ENCODE data around the gene ARID3A.

ARID3A gene

DNA sequence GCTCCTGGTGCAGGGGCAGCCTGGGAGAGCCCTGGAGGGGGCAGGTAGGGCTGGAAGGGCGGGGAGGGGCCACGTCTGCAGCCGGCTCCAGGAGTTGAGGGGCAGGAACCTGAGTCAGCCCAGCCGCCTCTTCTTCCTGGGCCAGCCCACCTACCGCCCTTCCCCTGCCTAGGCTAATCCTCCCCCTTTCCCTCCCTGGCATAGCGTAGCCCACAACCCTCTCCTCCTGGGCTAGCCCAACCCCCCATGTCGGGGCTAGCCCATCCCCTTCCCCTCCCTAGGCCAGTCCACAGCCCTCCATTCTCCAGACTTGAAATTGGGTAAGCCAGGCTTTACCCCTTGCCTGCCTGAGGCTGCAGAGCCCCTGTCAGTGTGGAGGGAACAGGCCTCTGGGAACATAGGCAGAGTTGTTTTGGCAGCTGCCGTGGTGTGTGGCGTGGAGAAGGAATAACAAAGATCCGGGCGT is 37.7 kb downstream of the ARID3A start:
- DNase-seq (ENCODE audit: low spot score) = no peak

DNA sequence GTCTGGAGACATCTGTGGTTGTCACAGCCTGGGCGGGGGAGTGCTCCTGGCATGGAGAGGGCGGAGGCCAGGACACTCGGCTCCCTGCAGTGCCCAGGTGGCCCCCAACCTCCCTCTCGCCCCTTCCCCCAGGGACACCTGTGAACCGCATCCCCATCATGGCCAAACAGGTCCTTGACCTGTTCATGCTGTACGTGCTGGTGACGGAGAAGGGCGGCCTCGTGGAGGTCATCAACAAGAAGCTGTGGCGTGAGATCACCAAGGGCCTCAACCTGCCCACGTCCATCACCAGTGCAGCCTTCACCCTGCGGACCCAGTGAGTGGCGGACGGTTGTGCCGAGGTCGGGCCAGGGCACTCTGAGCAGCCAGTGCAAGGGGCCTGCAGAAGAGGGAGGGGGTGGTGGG is 38.3 kb downstream of the ARID3A start:
- DNase-seq (ENCODE audit: low spot score) = no peak

DNA sequence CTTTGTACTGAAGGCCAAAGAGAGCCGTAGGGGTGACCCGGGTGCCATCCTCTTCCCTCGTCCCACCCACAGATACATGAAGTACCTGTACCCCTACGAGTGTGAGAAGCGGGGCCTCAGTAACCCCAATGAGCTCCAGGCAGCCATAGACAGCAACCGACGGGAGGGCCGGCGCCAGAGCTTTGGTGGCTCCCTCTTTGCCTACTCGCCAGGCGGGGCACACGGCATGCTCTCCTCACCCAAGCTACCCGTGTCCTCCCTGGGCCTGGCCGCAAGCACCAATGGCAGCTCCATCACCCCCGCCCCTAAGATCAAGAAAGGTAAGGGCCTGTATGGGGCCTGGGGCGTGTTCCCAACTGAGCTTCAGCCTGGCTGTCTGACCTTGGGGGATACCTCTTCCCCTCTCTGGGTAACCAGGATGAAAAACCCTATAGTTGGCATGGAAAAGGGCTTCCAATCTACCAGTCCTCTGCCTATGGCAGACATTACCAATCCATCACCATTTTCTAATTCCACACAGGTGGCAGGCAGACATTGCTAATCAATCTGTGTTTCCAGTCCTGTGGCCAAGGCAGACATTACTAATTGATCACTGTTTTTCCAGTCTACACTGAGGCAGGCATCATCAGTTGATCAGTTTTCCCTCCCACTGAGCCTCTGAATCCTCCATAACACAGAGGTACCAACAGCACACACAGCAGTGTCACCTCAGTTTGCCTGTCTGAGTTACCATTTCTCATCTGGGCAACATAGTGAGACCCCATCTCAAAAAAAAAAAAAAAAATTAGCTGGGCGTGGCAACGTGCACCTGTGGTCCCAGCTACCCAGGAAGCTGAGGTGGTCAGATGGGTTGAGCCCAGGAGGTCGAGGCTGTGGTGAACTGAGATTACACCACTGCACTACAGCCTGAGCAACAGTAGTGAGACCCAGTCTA is 39.2 kb downstream of the ARID3A start:
- DNase-seq (ENCODE audit: low spot score) = no peak

DNA sequence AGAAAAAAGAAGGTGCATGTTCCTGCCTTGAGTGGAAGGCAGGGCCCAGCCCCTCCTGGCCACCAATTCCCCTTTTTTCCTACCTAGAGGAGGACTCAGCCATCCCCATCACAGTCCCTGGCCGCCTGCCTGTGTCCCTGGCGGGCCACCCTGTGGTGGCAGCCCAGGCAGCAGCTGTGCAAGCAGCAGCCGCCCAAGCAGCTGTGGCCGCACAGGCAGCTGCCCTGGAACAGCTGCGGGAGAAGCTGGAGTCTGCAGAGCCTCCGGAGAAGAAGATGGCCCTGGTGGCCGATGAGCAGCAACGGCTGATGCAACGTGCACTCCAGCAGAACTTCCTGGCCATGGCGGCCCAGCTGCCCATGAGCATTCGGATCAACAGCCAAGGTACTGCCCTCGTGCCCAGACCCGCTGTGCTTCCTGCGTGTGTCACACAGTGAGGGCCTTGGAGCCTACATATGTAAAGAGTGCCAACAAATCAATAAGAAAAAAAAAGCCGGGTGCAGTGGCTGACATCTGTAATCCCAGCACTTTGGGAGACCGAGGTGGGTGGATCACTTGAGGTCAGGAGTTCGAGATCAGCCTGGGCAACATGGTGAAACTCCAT is 40.8 kb downstream of the ARID3A start:
- no peak for DNase-seq (ENCODE audit: low spot score)

DNA sequence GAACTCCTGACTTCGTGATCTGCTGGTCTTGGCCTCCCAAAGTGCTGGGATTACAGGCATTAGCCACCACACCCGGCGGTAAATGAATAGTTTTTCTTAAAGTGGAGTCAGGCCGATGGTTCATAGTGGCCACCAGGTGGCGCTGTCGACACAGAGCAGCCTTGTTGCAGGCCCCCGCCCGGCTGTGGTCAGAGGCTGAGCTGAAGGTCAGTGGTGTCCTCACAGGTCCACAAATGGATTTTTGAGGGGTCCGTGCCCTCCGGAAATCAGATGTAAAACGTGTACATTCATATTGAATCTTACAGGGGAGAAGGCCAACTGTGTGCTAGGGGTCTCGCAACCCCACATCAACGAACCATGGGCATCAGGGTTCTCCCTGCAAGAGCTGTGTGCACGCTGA is 44.9 kb downstream of the ARID3A start:
- DNase-seq (ENCODE audit: low spot score) = no peak

DNA sequence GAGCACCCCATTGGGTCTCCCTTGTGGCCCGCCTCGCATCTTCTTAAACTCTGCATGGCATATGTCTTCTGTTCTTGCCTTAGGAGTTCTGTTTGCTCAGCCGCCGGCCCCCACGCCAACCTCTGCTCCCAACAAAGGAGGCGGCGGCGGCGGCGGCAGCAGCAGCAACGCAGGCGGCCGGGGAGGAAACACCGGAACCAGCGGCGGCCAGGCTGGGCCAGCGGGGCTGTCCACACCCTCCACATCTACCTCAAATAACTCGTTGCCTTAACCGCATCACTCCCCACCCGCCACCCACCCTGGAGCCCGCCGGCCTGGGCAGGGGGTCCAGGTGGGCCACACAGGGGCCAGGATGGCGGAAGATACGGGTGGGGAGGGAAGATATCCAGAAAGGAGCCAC is 46.0 kb downstream of the ARID3A start:
- no peak for DNase-seq (ENCODE audit: low spot score)

DNA sequence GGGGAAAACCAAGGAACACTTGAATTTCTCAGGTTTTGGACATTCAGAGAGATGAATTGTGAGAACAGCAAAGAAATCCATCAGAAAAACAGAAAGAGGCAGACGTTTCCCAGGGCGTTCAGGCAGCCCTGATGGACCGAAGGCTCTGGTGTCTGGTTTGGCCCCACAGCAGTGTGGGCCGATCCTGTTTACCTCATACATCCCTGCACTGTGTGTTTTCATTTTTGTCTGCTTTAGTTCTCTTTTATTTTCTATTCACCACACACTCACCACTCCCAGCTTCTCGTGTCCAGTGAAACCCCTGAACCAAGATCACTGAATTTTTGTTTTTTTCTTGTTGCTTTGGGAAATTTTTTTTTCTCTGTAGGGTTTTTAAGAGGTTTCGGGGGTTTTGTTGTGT is 46.4 kb downstream of the ARID3A start:
- no peak for DNase-seq (ENCODE audit: low spot score)

DNA sequence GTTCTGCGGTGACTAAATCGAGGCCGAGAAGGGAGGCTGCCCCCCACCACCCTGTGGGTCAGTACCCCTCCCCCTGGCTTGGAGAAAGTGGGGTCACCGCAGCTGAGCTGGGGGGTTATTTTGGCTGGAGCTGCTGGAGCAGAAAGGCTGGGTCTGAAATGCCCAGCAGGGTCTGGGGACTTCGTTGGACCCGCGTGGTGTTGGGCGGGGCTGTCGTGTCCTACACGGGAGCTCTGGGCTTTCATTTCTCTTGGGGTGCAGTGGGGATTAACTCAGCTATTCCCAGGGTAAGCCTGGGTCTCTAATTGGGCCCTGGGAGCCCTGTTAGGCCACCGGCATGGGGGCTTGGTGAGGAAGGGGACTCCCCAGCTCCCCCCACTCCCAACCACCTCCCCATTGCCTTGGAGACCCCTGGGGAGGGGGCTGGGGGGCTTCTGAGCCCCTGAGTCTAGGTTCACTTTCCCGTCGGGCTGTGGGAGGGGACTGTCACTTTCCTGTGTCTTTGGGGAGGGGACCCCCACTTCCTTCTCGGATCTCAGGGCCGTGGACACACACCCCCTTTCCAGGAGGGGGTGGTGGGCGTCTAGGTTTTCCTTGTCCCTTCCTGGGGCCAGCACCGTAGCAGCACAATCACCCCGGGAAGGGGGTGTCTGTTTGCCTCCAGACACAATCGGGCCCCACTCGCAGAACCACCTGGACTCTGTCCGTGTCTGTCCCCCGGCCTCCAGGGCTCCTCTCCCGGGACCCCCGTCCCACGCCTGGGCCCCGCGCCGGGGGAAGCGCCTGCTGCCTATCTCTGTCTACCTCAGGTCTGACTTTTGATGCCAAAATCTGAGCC is 48.1 kb downstream of the ARID3A start:
- DNase-seq (ENCODE audit: low spot score) = no peak

DNA sequence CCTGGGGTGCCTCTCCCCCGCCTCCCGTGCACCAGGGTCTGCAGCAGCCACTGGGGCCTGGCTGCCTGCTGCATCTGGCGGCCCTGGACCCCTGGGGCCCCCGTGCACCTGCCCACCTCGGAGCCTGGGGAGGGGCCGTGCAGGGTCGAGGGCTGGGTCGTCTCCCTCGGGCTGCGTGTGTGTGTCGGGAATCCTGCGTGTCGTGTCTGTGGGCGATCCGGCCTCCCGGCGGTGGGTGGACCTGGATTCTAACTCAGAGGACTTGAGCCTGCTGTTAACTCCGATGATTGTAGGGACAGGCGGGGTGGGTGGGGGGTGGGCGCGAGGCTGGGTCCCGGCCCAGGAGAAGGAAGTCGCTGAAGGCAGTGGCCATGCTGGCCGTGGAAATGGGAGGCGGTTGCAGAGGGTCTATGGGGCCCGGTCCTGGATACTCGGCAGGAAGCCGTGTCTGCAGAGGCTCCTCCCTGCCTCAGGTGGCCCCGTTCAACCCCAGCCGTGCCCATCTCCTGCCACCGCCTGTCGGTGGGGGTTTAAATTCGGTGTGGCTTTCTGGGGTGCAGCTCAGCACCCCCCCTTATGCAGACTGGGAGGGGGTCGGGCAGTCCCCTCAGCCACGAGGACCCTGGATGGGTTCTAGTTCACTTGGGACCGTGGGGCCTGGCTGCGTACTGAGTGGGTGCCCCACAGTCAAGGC is 48.9 kb downstream of the ARID3A start:
- no peak for DNase-seq (ENCODE audit: low spot score)

DNA sequence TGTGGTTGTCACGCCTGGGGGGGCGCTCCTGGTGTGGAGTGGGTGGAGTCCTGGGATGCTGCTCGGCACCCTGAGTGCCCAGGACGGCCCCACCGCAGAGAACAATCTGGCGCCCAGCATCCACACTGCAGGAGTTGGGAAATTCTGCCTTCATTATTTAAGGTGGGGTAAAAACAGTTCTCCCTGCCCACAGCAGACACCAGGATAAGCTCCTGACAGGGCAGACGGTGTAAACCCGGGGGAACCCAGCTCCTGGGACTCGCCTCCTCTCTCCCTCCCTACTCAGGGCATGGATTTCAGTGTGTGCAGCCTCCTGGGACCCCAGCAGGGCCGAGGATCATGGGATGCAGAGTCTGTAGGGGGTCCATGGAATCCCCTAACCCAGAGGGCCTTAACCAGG is 50.6 kb downstream of the ARID3A start:
- DNase-seq (ENCODE audit: low spot score) = no peak

DNA sequence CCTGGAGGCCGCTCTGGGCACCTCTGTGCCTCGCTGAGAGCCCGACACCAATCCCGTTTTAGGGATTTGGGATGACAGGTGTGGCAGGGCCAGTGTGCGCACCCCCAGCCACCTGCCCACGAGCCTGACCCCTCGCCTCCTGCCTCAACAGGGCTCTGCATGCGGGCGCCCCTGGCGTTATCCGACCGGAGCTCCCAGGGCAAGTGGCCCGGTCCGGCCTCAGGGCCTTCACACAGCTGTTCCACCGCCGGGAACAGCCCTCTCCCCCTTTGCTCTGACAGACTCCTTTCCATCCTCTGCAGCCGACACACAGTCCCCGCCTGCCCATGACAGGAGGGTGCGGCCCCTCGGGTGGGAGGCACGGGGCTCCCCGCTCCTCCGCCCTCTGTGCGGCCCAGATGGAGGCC is 51.2 kb downstream of the ARID3A start:
- no peak for DNase-seq (ENCODE audit: low spot score)

DNA sequence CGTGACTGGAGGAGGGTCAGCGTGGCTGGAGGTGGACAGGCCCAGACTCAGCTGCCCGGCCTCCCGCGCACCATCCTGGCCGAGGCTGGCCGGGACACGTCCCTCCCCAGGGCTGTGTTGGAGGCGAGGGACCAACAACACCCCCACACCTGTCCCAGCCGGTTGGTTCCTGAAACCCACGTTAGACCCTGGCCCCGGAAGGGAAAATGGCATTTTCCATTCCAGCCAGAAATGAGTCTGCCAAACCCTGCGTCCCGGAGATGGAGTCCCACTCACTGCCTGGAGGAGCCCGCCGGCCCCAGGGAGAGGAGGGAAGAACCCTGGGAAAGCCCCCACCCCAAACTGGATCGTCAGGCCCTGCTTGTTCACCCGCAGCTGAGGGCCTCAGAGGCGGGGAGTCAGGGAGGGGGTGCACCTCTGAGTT is 53.5 kb downstream of the ARID3A start:
- no peak for DNase-seq (ENCODE audit: low spot score)

DNA sequence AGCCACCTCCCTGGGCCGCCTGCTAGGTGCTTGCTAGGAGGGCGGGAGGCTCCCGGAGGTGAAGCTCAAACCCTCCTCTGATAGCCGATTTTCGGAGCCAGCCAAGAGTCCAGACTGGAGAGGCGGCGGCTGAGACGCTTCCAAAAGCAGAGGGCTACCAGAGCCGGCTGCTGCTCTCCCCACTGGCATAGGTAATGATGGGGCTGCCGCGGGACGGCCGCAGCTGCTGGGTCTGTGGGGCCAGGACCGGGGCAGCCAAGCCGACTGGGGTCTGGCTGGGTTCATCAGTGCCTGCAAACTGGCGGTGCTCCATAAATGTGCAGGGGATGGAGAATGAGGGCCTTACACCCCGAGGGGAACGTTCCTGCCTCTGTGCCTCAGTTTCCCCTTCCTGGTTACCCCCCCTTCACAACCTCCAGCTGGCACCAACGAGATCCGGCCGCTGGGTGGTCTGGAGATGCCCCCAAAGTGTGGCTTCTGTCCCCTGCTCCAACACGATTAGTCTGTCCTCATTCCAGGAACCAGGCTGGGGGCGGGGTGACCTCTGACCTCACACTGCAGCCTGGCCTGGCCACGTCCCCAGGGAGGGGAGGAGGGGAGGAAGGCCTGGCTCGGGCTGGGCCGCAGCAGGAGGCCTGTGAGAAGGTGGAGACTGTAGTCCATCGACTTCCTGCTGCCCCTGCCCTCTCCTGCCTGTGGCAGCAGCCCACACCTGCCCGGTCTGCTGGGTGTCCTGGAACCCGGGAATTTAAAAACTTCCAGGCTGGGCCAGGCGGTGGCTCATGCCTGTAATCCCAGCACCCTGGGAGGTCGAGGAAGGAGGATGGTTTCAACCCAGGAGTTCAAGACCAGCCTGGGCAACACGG is 54.5 kb downstream of the ARID3A start:
- no peak for DNase-seq (ENCODE audit: low spot score)

DNA sequence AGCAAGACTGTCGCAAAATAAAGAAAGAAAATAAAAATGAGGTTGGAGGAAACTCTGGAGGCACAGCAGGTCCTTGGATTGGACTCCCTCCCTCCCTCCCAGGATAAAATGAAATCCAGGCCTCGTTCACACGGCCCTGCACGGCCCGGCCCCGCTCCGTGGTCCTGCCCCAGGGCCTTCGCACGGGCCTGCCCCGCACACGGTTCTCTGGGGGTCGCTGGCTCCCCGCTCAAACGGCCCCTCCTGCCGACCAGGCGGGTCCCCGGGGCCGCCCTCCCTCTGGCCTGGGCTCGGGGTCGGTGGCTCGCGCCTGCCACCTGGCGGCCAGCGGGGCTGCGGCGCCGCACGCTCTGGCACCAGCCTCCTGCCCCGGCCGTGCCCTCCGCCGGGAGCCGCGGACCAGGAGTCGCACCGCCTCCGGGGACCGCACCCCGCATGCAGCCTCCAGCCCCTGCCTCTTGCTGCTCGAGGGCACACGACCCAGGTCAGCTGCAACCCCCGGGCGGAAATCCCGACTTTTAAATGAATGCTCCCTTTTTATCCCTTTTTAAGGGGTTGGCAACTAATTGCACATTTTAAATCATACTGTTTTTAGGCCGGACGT is 56.8 kb downstream of the ARID3A start:
- peak; percentile 60 for DNase-seq (ENCODE audit: low spot score)

DNA sequence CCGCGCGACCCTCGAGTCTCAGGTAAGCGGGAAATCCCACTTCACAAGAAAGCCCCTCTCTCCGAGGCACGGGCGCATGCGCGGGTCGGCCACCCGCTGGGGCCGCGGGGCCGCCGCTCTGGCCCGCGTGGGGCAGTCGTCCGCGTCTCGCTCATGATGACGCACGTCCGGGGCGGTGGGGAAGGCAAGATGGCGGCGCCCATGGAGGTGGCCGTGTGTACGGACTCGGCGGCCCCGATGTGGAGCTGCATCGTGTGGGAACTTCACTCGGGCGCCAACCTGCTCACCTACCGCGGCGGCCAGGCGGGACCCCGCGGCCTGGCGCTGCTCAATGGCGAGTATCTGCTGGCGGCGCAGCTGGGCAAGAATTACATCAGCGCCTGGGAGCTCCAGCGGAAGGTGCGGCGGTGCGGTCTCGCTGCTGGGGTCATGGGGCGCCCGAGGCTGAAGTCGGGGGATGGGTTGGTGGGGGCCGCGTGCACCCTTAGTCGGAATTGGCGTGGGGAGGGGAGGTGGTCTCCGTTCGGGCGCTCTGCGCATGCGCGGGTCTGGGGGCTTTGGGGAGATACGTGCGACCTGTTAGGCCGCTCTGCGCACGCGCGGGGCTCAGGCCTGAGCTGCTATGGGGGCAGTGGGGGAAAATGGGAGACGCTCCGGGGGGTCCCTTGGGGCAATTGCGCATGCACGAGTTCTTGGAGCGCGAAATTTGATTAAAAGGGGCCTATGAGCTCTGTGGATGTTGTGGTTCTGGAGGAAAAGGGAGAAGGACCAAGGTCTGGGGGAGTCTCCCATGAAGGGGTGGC is 58.5 kb downstream of the ARID3A start, which contains the start of gene WDR18:
TSS of gene WDR18 (plus strand) at position 181 of the 803 bp plus-strand sequence. CDS start at position 190, 9 bp downstream.
- DNase-seq (ENCODE audit: low spot score) = peak; percentile 89

DNA sequence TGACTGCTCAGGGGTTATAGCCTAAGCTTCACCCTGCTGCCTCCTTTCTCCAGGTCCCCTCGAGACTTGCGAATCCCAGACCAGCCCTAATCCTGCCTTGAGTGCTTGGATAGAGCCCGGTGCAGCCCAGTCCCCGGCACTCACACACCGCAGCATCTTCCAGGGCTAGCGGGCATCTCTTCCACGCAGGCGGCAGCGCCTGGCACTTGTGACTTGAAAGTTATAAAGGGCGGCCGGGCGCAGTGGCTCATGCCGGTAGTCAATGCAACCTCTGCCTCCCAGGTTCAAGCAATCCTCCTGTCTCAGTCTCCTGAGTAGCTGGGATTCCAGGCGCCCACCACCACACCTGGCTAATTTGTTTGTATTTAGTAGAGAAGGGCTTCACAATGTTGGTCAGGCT is 60.2 kb downstream of the ARID3A start:
- no peak for DNase-seq (ENCODE audit: low spot score)

DNA sequence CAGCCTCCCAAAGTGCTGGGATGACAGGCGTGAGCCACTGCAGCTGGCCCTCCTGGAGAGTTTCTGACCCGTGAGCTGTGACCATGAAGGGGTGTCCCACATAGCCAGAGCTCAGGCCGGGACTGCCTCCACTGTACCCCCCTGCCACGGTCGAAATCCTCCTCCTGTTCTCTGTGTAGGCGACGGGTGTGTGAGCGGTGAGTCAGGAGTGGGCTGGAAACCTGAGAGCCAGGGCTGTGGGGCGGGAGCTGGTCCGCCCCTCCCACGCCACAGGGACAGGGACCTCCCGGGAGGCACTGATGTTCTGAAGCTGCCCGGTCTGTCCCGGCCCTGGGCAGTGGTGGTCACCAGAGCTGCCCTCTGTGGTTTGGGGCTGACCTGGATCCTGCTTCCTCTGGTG is 62.2 kb downstream of the ARID3A start:
- DNase-seq (ENCODE audit: low spot score) = no peak

DNA sequence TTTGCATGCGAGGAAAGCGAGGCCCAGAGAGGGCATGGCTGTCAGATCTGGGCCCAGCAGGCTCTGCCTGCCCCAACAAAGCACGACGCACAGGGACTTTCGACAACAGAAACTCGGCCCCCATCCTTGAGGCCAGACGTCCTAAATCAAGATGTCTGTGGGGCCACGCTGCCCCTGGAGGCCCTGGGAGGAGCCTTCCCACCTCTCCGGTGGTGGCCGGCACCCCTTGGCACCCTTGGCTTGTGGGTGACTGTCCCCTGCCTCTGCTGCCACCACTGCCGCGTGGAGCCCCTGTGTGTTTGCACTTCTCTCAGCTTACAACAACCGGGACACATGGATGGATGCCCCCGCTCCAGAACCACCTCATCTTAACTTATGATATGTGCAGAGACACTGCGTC is 62.7 kb downstream of the ARID3A start:
- no peak for DNase-seq (ENCODE audit: low spot score)

DNA sequence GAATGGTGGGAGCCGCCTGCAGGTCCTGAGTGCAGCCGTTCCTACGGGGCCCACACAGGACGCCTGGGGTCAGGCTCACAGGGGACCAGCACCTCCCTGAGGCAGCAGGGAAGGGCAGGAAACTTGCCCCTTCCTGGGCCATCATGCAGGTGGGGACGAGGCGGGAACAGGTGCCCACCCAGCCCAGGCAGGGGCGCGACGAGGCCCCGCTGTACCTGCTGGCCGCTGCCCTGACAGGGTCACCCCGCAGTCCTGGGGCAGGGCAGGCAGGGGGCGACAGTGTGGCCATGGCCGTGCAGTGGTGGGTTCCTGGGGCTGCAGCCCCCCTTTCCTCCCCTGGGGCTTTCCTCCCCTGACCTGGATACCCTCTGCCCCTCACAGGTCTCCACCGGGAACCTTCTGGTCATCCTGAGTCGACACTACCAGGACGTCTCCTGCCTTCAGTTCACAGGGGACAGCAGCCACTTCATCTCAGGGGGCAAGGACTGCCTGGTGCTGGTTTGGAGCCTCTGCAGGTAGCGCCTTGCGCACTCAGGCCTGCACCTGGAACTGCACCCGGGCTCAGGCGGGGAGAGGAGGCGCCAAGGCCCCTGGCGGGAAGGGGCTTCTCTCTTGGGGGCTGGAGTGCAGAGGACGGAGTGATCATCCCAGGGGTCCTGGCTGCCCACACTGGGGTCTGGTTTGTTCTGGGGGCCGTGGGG is 63.7 kb downstream of the ARID3A start:
- no peak for DNase-seq (ENCODE audit: low spot score)
